IPS-18c (cell line): ENCODE measurements around the gene GBA2.
A peak's percentile ranks its signal among the peaks of the same experiment; 100 is the strongest.

Experiments used
- H3K4me3 ChIP-seq: 2 replicates; pipeline ENCODE4 v1.7.0; 2013; ENCODE audit warnings: low read depth, mild to moderate bottlenecking, low read length, moderate library complexity; ENCODE audit not compliant: insufficient read depth
- H3K9me3 ChIP-seq: one replicate; pipeline ENCODE4 v1.6.1; 2013; ENCODE audit warnings: mild to moderate bottlenecking, low read length, moderate library complexity; ENCODE audit not compliant: control insufficient read depth, insufficient read depth

The GBA2 gene

GRCh38 chr9:35771534-35771933, 22.5 kb upstream of the GBA2 start:
- no peaks in the 10 kb centered on the region for H3K9me3 ChIP-seq
- no peak overlapping the region for H3K4me3 ChIP-seq

GRCh38 chr9:35771075-35771433, 22.0 kb upstream of the GBA2 start:
- H3K4me3 ChIP-seq = no peak overlapping the region
- no peaks in the 10 kb centered on the region for H3K9me3 ChIP-seq

- H3K4me3 ChIP-seq = no peak overlapping the region
- H3K9me3 ChIP-seq = no peaks in the 10 kb centered on the region
These were observed 20.7 kb upstream of the GBA2 start for GRCh38 chr9:35769763-35770162.

GRCh38 chr9:35767458-35767857, 18.4 kb upstream of the GBA2 start:
- H3K9me3 ChIP-seq = no peaks in the 10 kb centered on the region
- no peak overlapping the region for H3K4me3 ChIP-seq

GRCh38 chr9:35766997-35767396, 18.0 kb upstream of the GBA2 start:
- no peaks in the 10 kb centered on the region for H3K9me3 ChIP-seq
- no peak overlapping the region for H3K4me3 ChIP-seq

- no peak overlapping the region for H3K4me3 ChIP-seq
- peaks cover 2% of the 10 kb centered on the region for H3K9me3 ChIP-seq
These were observed 14.8 kb upstream of the GBA2 start for GRCh38 chr9:35763803-35764202.

- H3K9me3 ChIP-seq = peaks cover 2% of the 10 kb centered on the region
These were observed 14.2 kb upstream of the GBA2 start for GRCh38 chr9:35763181-35763580.

GRCh38 chr9:35760651-35761050, 11.6 kb upstream of the GBA2 start:
- no peak overlapping the region for H3K4me3 ChIP-seq
- peaks cover 2% of the 10 kb centered on the region for H3K9me3 ChIP-seq

More at GRCh38 chr9:35763181-35763580, 14.2 kb upstream of the GBA2 start:
- H3K4me3 ChIP-seq = no peak overlapping the region

GRCh38 chr9:35759795-35760194, 10.8 kb upstream of the GBA2 start:
- Histone ChIP-seq H3K9me3 (peaks cover 2% of the 10 kb centered on the region), H3K4me3 (no peak overlapping the region)

GRCh38 chr9:35758475-35759050, 9.5 kb upstream of the GBA2 start:
- Histone ChIP-seq H3K4me3 (no peak overlapping the region), H3K9me3 (peaks cover 2% of the 10 kb centered on the region)

GRCh38 chr9:35757892-35758275, 8.9 kb upstream of the GBA2 start:
- H3K9me3 ChIP-seq = peaks cover 2% of the 10 kb centered on the region
- H3K4me3 ChIP-seq = peak overlapping the region; percentile 94; the same call in 1 of the 2 replicates

GRCh38 chr9:35757226-35757891, 8.3 kb upstream of the GBA2 start:
- peak overlapping the region; percentile 94 for H3K4me3 ChIP-seq
- H3K9me3 ChIP-seq = peaks cover 2% of the 10 kb centered on the region

- Histone ChIP-seq H3K4me3 (peak overlapping the region; percentile 94), H3K9me3 (peaks cover 2% of the 10 kb centered on the region)
These were observed 7.5 kb upstream of the GBA2 start for GRCh38 chr9:35756275-35757225.

- Histone ChIP-seq H3K9me3 (no peaks in the 10 kb centered on the region), H3K4me3 (no peak overlapping the region)
These were observed 6.0 kb upstream of the GBA2 start for GRCh38 chr9:35755071-35755470.

GRCh38 chr9:35754264-35754663, 5.2 kb upstream of the GBA2 start, which contains the start of gene MSMP:
Gene MSMP (minus strand): TSS chr9:35754276. CDS start chr9:35754129, 147 bp downstream.
- Histone ChIP-seq H3K9me3 (no peaks in the 10 kb centered on the region), H3K4me3 (no peak within 1 kb of the TSS)

GRCh38 chr9:35753466-35753865, 4.4 kb upstream of the GBA2 start:
- H3K4me3 ChIP-seq = no peak overlapping the region
- H3K9me3 ChIP-seq = no peaks in the 10 kb centered on the region

GRCh38 chr9:35750256-35750531, 1.2 kb upstream of the GBA2 start:
- H3K4me3 ChIP-seq = peak overlapping the region; percentile 94
- no peaks in the 10 kb centered on the region for H3K9me3 ChIP-seq
